ENCODE measurements around the gene TIMM13.

- TF ChIP-seq, protein P1, sequence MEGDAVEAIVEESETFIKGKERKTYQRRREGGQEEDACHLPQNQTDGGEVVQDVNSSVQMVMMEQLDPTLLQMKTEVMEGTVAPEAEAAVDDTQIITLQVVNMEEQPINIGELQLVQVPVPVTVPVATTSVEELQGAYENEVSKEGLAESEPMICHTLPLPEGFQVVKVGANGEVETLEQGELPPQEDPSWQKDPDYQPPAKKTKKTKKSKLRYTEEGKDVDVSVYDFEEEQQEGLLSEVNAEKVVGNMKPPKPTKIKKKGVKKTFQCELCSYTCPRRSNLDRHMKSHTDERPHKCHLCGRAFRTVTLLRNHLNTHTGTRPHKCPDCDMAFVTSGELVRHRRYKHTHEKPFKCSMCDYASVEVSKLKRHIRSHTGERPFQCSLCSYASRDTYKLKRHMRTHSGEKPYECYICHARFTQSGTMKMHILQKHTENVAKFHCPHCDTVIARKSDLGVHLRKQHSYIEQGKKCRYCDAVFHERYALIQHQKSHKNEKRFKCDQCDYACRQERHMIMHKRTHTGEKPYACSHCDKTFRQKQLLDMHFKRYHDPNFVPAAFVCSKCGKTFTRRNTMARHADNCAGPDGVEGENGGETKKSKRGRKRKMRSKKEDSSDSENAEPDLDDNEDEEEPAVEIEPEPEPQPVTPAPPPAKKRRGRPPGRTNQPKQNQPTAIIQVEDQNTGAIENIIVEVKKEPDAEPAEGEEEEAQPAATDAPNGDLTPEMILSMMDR (IDR thresholded peaks at IDR 0.05), result no peak
- no peak for TF ChIP-seq POLR2A (IDR thresholded peaks at IDR 0.05)
These were observed 35.0 kb downstream of the TIMM13 start for GRCh38 chr19:2392366-2392765.
